ENCODE measurements around the gene EPHX1.
"Not testable (repeated sequence)": the region's sequence is repeated elsewhere in the genome, so short reads cannot be mapped to it uniquely, and the experiment has no call there.

EPHX1 gene

GRCh38 chr1:225883616-225884265 lies 73.8 kb downstream of the EPHX1 start:
- DNase-seq, result no peak

- DNase-seq, result no peak
Observed at GRCh38 chr1:225885336-225885735, 75.4 kb downstream of the EPHX1 start.

DNA sequence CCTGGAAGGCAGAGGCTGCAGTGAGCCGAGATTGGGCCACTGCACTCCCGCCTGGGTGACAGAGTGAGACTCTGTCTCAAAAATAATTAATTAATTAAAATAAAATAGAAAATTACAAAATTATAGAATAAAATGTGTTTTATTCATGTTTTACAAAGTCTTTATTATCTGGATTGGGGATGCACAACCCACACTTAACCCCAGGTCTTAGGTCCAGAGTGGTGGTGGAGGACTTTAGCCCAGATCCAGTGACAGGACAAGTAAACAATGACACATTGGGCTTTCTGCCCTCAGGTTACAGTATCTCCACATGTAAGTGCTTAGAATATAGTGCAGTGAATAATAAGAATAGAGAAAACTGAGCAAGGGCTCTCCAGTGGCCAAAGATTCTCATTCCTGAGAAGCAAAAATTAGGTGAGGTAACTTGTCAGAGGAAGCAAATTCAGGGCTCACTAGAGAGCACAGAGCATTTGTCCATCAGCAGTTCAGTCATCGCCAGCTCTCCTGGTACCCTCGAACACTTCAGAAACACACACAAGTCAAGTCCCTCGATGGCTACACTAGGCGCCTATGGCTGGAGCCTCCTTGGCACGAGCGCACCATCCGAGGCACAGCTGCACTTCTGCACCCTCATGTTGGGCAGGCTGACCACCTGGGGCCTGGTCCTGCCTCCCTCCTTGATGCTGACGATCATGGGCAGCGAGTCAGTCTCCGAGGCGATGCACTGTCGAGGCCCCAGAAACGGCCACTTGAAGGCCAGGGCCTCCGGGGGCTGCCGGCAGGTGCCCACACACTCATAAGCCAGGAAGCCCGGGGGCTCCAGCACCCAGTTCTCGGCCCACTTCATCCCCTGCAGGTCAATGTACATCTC lies 76.5 kb downstream of the EPHX1 start:
- DNase-seq, result no peak

- no peak for DNase-seq
Observed at GRCh38 chr1:225887030-225887314, 77.0 kb downstream of the EPHX1 start.

GRCh38 chr1:225887554-225888288 lies 77.8 kb downstream of the EPHX1 start:
- not testable (repeated sequence) for DNase-seq

DNA sequence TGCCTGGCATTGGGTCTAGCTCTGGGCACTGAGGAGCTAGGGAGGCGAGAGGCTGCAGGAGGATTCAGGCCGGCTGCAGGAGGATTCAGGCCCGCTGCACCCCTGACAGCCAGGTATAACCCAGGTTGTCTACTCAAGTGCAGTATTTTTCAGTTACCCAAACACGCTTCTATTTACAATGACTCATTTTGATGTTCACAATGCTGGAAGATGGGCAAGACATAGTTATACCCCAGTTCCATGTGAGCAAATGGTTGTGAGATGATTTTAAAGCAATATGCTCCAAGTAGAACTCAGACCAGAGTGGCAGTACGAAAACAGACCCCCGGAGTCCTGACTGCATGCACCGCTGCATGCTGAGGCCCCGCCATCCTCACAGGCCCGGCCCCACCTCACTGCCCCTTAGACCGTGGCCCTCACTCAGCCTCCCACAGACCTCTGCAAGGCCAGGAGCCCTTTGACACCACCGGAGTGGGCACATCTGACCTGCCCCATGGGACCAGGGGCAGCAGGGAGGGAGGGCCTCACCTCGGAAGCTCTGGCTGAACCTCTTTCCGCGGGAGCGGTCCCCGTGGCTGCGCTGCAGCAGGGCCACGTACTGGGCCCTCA lies 78.5 kb downstream of the EPHX1 start:
- DNase-seq, result no peak

- DNase-seq, result no peak
Observed at GRCh38 chr1:225888898-225889601, 79.1 kb downstream of the EPHX1 start, which contains the start of gene LEFTY1. LEFTY1 (minus strand) TSS chr1:225889146; CDS start chr1:225889066, 80 bp downstream.

GRCh38 chr1:225889743-225890142 lies 79.8 kb downstream of the EPHX1 start:
- no peak for DNase-seq

DNA sequence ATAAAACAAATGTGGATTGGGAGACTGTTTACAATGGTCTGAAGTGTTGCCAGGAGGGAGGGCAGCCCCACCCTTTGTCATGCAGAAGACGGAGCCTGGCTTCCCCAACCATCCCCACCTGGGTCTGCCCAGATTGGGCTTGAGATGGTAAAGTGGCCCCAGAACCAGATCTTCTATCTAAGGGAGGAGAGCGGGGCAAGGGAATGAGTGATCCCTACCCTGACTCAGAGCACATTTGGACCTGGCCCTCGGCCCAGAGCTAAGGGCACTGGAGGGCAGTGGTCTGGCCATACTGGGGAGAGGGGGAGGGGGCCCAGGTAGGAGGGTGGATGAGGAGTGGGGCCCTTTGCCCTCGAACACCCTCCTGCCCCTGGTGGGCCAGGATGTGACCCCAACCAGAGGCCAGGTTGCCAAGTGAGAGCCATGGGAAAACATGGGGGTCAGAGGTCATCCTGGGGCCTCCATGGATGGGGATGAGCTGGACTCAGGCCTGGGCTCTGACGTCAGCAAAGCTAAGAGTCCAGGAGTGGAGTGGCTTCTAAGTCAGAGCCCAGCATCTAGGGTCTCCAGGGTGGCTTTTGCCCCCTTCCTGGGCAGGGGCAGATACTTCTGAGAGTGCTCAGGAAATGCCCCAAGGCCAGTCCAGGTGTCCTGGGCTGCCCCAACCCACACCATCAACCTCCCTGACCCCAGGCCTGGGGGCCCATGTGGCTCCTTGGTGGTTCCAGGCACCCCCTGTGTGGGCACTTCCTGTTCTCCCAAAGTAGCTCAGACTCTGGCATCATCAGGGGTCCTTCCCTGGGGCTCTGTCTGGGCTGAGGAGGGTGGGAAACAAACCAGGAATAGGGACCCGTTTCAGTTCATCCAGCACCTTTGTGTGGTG lies 80.7 kb downstream of the EPHX1 start:
- DNase-seq, result no peak

GRCh38 chr1:225891229-225891972 lies 81.5 kb downstream of the EPHX1 start:
- DNase-seq, result no peak

GRCh38 chr1:225892307-225892706 lies 82.4 kb downstream of the EPHX1 start:
- no peak for DNase-seq

All from stimulated activated CD4-positive, alpha-beta T cell treated with anti-CD3 and anti-CD28 coated beads, Interleukin-4, amount 100 ng/mL, for 4 hours (primary cell).